GM19397 (cell line): ENCODE measurements around the gene MMS19.

Source experiments
- ATAC-seq: cut with Tn5 transposase; IDR thresholded peaks from one replicate; pipeline ENCODE4 v1.9.1; 2021; ENCODE audit warnings: mild to moderate bottlenecking, moderate library complexity; ENCODE audit not compliant: unreplicated experiment

The MMS19 gene, protein sequence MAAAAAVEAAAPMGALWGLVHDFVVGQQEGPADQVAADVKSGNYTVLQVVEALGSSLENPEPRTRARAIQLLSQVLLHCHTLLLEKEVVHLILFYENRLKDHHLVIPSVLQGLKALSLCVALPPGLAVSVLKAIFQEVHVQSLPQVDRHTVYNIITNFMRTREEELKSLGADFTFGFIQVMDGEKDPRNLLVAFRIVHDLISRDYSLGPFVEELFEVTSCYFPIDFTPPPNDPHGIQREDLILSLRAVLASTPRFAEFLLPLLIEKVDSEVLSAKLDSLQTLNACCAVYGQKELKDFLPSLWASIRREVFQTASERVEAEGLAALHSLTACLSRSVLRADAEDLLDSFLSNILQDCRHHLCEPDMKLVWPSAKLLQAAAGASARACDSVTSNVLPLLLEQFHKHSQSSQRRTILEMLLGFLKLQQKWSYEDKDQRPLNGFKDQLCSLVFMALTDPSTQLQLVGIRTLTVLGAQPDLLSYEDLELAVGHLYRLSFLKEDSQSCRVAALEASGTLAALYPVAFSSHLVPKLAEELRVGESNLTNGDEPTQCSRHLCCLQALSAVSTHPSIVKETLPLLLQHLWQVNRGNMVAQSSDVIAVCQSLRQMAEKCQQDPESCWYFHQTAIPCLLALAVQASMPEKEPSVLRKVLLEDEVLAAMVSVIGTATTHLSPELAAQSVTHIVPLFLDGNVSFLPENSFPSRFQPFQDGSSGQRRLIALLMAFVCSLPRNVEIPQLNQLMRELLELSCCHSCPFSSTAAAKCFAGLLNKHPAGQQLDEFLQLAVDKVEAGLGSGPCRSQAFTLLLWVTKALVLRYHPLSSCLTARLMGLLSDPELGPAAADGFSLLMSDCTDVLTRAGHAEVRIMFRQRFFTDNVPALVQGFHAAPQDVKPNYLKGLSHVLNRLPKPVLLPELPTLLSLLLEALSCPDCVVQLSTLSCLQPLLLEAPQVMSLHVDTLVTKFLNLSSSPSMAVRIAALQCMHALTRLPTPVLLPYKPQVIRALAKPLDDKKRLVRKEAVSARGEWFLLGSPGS

DNA sequence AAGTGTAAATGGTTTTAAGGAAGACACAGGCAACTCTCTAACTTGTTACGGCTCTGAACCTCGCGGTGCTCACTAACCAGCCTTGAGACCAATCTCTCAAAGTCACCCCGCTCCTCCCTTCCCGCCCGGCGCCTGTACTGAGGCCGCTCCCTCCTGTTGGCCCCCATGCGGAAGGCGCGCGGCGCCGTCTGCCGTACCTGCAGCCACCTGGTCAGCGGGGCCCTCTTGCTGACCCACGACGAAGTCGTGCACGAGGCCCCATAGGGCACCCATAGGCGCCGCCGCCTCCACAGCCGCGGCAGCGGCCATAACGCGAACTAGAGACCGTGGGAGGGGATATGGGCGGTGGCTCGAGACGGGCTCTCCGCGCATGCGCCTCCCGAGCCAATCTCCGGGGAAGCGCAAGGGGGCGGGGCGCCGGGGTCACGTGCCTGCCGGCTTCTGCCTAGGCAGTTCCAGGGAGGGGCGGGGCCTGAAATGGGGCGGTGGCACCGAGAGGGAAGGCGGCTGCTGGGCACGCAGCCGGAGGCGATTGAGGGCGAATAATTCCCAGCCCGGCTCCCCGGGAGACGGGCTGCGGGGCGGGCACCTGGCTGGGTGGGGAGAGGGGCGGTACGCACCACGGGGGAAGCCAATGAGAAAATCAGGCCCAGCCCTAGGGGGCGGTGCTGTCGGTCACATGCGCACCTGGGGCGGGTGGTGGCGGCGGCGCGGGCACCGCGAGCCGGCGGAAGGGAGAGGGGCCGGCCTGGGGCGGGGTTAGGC lies at the start of gene MMS19:
Gene MMS19, minus strand, starts transcription at position 347 of the 765 bp plus-strand sequence. Its CDS starts 38 bp downstream, at position 309.
- ATAC-seq, result peak; percentile 91

DNA sequence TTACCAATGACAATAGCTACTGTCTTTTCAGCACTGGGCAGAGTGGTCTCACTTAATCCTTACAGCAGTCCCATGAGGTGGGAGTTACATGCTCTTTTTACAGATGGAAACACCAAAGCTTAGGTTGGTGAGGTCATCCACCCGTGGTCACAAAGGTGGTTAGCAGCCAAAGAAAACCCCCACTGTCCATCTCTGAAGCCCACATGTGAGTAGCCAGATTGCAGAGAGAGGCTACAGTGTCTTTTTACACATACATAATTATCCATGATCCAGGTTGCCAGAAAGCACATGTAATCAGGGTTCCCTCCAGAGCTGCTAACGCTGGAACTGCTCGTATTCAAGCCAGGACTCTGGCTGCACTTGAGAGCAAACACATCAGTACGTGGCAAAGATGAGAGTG lies 49.7 kb upstream of the MMS19 start:
- ATAC-seq, result no peak

DNA sequence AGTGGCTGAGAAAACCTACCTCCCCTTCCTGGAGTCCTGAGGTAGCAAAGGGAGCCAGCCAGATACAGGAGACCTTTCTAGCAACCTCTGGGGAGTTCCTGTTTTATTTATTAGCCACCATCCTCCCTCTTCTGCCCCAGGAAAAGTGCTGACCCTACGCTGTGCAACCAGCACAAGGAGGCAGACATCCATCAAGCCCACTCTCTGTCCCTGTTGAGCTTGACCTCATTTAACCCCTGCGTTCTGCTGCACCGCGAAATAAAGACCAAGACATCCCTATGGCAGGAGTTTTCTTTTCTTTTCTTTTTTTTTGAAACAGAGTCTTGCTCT lies 49.0 kb upstream of the MMS19 start:
- no peak for ATAC-seq

DNA sequence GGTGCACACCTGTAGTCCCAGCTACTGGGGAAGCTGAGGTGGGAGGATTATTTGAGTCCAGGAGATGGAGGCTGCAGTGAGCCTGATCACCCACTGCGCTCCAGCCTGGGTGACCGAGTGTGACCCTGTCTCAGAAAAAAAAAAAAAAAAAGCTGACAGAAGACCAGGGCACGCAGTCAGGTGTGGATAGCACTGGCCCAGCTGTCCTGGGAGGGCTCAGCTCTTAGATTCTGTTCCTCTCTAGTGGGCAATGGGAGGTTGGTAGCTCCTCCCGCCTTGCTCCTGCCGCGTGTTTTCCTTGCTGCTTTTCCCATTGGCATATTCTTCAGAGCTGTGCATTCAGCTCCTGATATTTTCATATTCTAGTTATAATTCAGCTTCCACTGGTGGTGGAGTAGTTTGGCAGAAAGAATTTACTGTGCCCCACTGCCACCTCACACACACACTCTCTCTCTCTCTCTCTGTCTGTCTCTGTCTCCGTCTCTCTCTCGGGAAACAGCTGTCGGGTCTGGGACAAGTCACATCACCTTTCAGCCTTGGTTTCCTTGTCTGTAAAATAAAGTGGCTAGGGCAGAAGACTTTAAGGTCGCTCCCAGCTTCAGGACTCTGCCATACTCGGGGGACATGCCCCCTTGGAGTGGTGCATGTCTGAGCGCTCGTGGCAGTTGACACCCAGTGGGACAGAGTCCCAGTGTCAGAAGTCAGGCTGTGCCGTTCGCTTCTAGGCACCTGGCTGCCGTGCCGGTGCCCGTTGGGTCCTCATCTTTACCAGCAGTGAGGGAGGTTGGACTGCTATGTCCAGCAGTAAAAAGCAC lies 48.4 kb upstream of the MMS19 start:
- ATAC-seq, result no peak

DNA sequence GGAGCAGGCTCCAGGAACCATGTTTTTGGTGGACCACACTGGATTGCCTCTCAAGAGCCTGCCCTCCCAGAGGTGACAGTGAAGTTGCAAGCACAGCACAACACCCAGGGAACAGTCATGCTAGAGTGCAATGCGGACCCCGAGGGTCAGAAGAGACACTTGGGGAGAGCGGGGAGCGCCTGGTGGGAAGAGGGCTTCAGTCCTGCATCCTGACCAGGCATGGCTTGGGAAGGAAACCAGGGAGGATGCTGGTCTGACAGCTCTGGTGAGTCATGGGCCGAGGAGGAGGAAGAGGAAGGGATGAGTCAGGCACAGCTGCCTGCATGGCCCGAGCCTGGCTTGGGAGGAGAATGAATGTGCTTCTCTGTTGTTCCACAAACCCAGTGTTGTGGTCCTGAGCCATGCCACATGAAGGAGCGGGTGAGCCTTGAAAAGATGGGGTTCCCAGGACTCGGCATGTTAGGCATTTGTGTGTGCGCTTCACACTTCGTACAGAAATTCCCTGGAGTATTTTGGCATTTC lies 44.9 kb upstream of the MMS19 start:
- ATAC-seq, result no peak

DNA sequence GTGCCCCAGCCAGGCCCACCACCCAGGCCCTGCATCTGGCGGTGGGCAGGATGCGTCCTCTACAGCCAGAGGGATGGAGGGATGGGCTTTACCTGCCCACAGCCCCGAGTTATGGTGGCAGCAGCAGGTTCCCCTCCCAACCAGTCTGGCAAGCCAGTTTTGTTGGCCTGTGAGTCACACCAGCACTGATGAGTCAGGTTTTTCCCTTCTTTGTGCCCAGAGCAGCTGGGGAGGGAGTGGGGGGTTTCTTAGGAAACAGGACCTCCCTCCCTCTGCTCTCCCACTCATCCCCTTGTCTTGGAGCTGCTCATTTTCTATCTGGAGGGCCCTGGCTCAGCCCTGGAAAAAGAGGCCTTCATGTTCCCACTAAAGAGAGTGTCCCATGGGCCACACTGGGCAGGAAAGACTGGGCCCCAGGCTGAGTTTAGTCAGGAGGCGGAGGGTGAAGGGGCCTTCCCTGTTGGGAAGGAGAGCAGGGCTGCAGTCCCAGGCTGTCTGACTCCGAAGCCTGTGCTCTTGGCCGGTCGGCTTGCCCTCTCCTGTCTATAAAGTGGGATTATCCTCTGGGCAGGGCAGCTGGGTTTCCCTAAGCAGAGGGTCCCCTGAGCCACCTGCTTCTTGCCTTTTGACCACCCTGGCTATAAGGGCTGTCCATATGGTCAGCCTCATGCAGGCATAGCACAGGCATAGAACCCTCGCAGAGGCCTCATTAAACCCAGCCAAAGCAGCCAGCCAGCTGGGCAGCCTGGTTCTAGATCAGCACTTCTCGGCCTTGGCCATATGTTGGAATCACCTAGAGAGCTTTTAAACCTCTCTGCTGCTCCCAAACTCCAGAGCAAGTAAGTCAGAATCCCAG lies 44.2 kb upstream of the MMS19 start:
- no peak for ATAC-seq

DNA sequence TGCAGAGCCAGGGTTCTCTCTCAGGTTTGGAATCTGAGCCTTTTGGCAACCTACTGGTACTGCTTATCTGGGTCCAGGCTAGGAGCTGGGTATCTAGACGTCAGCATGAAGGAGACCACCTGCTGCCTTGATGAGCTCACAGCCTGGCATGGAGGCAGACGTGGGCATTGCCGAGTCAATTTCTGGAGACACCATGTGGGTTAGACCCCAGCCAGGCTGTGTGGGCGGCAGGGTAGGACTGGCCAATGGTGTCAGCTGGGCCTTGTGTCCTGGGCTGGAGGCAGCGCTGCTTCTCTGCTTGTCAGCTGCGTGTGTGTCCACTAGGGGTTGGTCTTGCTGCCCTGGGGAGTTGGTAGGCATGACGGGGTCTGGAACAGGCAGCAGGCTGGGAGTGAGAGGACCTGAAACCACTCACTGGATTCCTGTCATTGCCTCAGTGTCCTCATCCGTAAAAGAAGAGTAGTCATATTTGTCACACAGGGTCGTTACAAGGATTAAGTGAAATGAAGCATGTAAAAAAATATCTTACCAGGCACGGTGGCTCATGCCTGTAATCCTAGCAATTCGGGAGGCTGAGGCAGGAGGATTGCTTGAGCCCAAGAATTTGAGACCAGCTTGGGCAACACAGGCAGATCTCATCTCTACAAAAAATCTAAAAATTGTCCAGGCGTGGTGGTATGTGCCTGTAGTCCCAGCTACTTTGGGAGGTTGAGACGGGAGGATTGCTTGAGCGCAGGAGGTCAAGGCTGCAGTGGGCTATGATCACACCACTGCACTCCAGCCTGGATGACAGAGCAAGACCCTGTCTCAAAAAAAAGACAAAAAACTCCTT lies 42.7 kb upstream of the MMS19 start:
- ATAC-seq, result no peak

DNA sequence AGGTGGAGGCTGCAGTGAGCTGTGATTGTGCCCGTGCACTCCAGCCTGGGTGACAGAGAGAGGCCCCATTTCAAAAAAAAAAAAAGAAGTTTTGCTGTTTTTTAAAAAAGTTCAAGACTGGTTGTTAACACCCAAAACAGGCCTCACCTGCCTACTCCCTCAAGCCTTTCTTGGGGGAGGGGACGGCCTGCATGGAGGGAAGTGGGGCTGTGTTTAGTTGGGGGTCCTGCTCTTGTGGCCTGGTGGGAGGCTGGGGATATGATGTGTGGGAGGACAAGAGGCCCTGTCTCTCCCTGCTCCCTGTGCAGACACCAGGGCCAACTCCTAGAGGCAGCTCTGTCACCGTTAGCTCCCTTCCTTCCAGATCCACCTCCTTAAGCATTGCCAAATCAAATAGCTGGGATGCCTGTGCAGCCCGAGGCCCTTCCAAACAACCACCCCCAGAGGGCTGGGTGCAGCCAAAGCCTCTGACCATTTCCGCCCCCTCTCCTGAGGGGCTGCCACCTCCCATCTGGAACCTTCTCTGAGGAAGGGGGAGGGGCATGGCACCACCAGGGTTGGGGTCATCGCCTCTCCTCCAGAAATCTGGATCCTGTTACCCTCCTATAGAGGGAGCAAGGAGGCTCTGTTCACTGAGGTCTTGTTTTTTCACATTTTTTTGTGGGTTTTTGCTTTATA lies 41.4 kb upstream of the MMS19 start:
- no peak for ATAC-seq

DNA sequence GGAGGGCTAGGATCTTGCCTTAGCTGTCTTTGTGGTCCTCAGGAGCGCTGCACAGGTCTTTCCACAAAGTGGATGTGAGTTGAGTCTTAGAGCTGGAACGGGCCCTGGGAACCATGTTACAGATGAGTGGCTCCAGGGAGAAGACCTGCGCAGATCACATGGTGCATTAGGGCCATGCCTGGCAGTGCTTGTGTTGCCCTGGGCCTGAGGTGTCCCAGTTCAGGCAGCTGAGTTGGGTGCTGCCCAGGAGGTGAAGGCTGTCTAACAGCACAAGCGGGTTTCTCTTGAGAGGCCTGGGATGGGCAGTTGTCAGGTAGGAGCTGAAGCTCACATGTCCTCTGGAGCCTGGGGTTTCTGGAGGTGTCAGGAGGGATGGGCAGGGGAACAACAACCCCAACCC lies 40.6 kb upstream of the MMS19 start:
- ATAC-seq, result no peak

DNA sequence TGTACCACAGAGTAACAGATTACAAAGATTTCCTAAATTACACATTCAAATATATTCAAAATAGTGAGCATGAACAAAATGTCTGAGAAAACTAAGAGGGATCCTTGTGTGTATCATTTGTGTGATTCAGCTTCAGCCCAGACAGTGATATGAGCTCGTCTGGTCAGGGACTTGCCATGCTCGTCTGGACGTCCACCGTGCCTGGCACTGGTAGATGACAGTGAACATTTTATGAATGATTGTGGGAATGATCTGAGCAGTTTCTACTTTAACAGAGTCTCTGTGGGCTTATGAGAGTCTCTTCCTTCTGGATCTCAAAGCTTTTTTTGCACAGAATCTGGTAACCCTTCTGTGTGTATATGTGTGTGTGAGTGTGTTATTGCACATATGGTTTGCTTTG lies 40.2 kb upstream of the MMS19 start:
- ATAC-seq, result no peak

DNA sequence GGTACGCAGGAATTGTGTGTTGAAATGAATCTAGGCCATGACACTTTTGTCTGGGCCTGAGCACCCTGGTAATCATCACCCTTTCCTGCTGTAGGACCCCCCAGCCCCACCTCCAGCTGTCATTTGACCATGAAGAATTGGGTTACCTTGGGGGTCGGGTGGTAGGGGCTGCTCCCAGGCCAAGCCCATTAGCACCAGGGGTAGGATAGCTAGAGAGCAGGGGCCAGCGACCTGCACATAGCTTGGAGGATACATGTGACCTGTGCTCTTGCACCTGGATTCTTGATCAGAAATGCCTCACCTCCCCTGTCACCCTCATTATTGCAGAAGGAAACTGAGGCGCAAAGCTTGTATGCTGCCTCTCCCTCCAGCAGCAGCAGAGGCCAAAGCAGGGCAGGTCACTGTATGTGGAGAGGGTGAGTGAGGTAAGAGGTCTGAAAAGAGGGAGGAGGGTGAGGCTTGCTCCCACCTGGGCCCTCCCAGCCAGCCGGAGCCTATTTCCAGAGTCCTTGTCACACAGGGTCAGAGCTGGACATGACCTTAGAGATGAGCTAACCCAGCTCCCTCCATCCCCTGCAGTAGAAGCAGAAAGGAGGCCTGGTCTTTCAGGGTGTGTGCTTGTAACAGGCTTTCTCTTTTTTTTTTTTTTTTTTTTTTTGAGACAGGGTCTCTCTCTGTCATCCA lies 39.1 kb upstream of the MMS19 start:
- no peak for ATAC-seq

DNA sequence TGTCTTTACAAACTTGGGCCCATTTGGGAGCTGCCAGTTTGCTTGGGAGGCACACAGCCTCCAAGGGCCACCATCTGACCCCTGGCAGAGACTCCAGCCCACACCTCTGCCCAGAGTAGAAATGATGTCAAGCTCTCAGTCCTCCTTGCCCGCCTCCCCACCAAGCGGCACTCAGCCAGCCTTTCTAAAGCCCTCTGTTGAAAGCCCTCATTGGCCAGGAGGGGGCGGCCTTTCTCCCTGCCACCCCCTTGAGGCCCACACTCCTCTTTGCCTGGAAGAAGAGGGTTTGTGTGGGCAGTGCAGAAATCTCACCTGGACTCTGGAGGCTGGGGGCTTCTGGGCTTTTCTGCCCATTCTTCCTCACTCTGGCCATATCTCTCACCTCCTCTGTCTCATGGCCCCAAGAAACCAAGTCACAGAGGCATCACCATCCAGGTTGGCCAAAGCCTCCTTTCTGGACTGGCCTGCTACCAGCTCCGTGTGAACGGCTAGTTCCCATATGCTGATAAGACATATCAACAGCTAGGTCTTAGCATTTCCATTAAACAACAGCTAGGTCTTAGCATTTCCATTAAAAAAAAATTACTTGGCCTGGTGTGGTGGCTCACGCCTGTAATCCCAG lies 36.6 kb upstream of the MMS19 start:
- no peak for ATAC-seq

DNA sequence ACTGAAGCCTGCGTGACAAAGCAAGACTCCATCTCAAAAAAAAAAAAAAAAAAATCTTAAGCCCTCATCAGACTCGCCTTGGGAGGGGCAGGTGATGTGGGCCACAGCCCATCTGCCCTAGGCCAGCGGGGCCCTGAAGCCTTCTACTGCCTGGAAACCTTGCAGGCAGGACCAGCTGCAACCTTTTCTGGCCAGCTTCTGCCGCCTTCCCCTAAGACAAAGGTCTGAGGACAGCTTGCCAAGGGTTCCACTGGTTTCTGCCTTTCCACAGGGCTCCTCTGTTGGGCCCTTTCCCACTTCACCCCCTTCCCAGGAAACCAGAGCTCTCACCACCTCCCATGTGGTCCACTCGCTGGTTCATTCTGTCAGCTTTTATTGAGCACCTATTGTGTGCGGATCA lies 35.7 kb upstream of the MMS19 start:
- ATAC-seq, result no peak

DNA sequence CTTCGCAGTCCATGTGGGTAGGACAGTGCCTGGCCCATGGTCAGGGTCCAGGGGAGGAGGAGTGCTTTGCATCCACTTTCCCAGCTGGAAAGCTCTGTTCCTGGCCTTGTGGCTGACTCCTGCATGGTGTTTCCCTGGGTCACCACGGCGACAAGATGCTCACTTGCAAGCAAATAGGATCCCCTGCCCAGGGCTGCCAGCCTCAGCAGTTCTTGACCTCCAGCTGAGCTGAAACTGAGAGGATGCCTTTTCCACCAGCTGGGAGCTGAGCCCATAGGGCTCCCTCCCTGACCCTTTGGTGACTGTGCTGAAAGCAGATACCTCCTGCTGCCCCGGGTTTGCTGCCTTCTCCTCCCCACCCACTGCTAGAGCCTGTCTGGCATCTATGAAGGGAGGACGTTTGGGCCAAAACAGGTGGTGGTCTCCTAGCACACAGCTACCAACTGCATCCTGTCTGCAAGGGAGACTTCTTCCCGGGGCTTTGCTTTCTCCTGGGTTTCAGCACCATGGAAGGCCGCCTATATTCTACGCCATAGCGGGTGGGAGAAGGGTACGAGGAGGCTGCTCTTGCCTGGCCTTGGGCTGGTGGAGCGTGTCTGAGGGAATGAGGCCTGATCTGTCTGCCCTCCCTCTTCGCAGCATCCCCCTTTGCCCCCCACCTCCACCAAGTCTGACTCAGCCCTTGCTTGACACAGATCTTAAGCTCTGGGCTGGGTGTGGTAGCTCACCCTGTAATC lies 34.9 kb upstream of the MMS19 start:
- no peak for ATAC-seq

DNA sequence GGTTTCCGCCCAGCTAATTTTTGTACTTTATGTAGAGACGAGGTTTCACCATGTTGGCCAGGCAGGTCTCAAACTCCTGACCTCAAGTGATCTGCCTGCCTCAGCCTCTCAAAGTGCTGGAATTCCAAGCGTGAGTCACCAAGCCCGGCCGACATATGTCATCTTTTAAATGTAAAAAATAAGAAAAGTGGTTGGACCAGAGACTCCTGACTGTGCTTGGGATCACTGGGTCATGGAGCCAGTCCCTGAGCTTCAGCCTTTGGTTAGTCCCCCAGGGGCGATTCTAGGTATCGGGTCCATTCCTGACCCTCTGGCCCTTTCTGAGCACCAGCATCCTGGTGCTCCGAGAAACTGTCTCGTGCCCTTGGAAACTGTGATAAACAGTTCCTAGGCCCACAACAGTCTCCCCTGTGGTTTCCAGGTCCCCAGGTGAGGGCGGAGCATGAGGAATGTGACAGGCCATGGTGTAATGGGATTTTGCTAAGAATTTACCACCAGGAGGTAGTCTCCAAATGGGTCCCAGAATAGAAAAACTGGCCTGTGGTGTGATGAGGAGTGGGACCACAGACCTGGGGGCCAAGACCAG lies 33.3 kb upstream of the MMS19 start:
- no peak for ATAC-seq
